OCI-LY1 (cell line): Measurements from ENCODE around the gene GPR68.

Experiments used
- EZH2 ChIP-seq: fragments of 200-600 bp; sonication (generic), shearing (Covaris generic); IDR thresholded peaks from 2 replicates; pipeline ENCODE4 v1.8.0; 2017; ENCODE audit warnings: borderline replicate concordance, mixed run types, mild to moderate bottlenecking, antibody characterized with exemption, low read length, moderate library complexity, mixed read lengths
- TF ChIP-seq, protein P1 (sequence below): fragments of 200-600 bp; sonication (generic), shearing (Covaris generic); IDR thresholded peaks from 2 replicates; pipeline ENCODE4 v1.5.1; 2017; ENCODE audit warnings: mild to moderate bottlenecking, antibody characterized with exemption, low read length, moderate library complexity, mixed read lengths

DNA sequence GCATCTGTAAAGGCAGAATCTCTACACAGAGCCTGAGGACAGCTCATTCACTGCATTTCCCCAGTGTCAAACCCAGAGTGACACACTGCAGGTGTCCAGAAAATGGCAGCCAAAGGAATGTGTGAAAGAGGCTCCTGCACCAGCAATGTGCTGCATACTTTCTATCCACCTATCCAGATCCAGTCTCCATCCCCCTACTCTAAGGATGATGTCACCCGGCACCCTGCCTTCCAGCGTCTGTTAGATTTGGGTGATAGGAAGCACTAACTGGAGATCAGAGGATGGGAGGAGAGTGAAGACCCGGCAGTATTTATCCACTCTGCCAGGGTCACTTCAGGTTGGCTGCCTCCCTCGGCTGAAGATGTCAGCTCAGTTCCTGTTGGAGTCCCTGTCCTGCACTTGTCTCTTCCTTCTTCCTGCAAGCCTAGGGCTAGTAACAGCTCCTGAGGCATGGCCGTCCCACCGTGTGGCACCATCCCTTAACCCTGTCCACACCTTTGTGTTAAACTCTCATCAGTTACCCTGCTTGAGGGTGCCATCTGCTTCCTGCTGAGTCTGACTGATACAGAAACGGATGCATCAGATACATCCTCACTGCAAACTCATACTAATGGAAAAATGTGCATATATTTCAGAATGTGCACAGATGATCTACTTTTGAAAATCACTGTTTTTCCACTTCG lies 13.0 kb upstream of the GPR68 start:
- TF ChIP-seq, protein P1, sequence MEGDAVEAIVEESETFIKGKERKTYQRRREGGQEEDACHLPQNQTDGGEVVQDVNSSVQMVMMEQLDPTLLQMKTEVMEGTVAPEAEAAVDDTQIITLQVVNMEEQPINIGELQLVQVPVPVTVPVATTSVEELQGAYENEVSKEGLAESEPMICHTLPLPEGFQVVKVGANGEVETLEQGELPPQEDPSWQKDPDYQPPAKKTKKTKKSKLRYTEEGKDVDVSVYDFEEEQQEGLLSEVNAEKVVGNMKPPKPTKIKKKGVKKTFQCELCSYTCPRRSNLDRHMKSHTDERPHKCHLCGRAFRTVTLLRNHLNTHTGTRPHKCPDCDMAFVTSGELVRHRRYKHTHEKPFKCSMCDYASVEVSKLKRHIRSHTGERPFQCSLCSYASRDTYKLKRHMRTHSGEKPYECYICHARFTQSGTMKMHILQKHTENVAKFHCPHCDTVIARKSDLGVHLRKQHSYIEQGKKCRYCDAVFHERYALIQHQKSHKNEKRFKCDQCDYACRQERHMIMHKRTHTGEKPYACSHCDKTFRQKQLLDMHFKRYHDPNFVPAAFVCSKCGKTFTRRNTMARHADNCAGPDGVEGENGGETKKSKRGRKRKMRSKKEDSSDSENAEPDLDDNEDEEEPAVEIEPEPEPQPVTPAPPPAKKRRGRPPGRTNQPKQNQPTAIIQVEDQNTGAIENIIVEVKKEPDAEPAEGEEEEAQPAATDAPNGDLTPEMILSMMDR, result no peak
- TF ChIP-seq EZH2, result no peak
